ENCODE data around the gene MAPK11. TPM values are rescaled to one million over a fixed set of nuclear protein-coding genes. Genes with fewer than 3 reads are reported as not detected.

Gene MAPK11
- total and polyA plus RNA-seq, 9 of the 15 experiments (the other 6 are each of a cell fraction or from before 2014, with no cell fraction given) = 0.06 to 14.6 (median 5.3) TPM

DNA sequence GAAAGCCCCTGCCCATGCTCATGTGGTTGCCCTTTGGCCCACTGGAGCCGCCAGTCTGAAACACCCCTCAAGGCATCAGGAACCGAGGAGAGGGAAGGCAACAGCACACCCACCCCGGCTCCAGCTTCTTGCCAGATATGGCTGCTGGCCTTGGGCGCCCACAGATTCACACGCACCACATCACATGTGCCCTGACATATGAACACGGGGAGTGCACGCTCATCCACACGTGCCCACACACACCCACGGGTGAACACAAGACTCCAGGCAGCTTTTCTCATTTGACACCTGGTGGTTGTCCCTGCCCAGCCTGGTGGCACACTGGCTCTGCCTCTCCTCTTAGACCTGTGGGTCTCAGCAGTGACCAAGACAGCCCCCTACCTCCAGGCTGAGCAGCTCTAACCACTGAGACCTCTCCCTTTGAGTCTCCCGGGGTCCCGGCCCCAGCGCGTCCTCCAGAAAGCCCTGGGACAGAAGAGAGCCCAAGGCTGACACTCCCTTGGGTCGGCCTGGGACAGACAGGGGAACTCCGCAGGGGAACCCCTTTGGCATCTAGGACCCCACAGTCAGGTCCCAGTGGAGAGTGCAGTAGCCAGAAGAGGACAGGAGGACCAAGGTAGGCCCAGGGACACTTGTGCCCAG lies 6.0 kb downstream of the MAPK11 start (continued):
- TF ChIP-seq, protein P1, sequence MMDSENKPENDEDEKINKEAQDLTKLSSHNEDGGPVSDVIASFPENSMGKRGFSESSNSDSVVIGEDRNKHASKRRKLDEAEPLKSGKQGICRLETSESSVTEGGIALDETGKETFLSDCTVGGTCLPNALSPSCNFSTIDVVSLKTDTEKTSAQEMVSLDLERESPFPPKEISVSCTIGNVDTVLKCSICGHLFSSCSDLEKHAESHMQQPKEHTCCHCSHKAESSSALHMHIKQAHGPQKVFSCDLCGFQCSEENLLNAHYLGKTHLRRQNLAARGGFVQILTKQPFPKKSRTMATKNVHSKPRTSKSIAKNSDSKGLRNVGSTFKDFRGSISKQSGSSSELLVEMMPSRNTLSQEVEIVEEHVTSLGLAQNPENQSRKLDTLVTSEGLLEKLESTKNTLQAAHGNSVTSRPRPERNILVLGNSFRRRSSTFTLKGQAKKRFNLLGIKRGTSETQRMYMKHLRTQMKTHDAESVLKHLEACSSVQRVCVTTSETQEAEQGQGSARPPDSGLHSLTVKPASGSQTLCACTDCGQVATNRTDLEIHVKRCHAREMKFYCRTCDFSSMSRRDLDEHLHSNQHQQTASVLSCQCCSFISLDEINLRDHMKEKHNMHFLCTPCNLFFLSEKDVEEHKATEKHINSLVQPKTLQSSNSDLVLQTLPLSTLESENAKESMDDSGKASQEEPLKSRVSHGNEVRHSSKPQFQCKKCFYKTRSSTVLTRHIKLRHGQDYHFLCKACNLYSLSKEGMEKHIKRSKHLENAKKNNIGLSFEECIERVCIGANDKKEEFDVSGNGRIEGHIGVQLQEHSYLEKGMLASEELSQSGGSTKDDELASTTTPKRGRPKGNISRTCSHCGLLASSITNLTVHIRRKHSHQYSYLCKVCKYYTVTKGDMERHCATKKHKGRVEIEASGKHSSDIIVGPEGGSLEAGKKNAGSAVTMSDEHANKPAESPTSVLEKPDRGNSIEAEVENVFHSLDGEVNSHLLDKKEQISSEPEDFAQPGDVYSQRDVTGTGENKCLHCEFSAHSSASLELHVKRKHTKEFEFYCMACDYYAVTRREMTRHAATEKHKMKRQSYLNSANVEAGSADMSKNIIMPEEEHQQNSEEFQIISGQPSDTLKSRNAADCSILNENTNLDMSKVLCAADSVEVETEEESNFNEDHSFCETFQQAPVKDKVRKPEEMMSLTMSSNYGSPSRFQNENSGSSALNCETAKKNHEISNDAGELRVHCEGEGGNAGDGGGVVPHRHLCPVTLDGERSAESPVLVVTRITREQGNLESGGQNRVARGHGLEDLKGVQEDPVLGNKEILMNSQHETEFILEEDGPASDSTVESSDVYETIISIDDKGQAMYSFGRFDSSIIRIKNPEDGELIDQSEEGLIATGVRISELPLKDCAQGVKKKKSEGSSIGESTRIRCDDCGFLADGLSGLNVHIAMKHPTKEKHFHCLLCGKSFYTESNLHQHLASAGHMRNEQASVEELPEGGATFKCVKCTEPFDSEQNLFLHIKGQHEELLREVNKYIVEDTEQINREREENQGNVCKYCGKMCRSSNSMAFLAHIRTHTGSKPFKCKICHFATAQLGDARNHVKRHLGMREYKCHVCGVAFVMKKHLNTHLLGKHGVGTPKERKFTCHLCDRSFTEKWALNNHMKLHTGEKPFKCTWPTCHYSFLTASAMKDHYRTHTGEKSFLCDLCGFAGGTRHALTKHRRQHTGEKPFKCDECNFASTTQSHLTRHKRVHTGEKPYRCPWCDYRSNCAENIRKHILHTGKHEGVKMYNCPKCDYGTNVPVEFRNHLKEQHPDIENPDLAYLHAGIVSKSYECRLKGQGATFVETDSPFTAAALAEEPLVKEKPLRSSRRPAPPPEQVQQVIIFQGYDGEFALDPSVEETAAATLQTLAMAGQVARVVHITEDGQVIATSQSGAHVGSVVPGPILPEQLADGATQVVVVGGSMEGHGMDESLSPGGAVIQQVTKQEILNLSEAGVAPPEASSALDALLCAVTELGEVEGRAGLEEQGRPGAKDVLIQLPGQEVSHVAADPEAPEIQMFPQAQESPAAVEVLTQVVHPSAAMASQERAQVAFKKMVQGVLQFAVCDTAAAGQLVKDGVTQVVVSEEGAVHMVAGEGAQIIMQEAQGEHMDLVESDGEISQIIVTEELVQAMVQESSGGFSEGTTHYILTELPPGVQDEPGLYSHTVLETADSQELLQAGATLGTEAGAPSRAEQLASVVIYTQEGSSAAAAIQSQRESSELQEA (IDR thresholded peaks at IDR 0.05; ENCODE audit: low read depth) = no peak
- TF ChIP-seq, protein P2, sequence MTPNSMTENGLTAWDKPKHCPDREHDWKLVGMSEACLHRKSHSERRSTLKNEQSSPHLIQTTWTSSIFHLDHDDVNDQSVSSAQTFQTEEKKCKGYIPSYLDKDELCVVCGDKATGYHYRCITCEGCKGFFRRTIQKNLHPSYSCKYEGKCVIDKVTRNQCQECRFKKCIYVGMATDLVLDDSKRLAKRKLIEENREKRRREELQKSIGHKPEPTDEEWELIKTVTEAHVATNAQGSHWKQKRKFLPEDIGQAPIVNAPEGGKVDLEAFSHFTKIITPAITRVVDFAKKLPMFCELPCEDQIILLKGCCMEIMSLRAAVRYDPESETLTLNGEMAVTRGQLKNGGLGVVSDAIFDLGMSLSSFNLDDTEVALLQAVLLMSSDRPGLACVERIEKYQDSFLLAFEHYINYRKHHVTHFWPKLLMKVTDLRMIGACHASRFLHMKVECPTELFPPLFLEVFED (CRISPR knock-in tag; conservative IDR thresholded peaks at IDR 0.05) = no peak
- no peak for TF ChIP-seq KDM5B (IDR thresholded peaks at IDR 0.05; ENCODE audit: insufficient replicate concordance, low read depth, low read length)

Data from K562 (cell line).